ENCODE results near the gene CLCN3. TPM values are rescaled to one million over a fixed set of nuclear protein-coding genes. Genes with fewer than 3 reads are reported as not detected.
"Not testable (repeated sequence)": the region's sequence is repeated elsewhere in the genome, so short reads cannot be mapped to it uniquely, and the experiment has no call there.

CLCN3 gene
- total RNA-seq (2014; rRNA removed; shearing (Covaris generic); ENCODE audit: low replicate concordance): 18.1 and 20.4 TPM in 2 replicates

- in situ Hi-C loops (cut with HindIII; ENCODE audit: low pct_unique_long_range_greater_than_20kb, low sequenced_read_pairs): no loop called here
- DNase-seq (ENCODE audit: low read depth): peak; percentile 99
Observed at GRCh38 chr4:169619958-169620879, at the start of gene CLCN3. CLCN3 (plus strand) TSS chr4:169620578; CDS start chr4:169635929, 15,351 bp downstream.

GRCh38 chr4:169571012-169571411 is 49.4 kb upstream of the CLCN3 start:
- in situ Hi-C loops (cut with HindIII; ENCODE audit: low pct_unique_long_range_greater_than_20kb, low sequenced_read_pairs); DNase-seq (ENCODE audit: low read depth): not testable (repeated sequence)

GRCh38 chr4:169571435-169571834 is 48.9 kb upstream of the CLCN3 start:
- in situ Hi-C loops (cut with HindIII; ENCODE audit: low pct_unique_long_range_greater_than_20kb, low sequenced_read_pairs): no loop called here
- no peak for DNase-seq (ENCODE audit: low read depth)

DNA sequence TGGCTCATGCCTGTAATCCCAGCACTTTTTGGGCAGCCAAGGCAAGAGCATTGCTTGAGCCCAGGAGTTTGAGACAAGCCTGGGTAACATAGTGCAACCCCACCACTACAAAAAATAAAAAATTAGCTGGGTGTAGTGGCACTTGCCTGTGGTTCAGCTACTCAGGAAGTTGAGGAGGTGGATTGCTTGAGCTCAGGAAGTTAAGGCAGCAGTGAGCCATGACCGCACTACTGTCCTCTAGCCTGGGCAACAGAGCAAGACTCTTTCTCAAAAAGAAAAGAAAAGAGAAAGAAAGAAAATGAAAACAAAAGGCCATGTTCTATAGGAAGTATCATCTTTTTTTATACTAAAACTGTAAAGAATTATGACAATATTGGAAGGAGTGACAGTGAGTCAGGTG is 46.5 kb upstream of the CLCN3 start:
- DNase-seq (ENCODE audit: low read depth): no peak
- in situ Hi-C loops (cut with HindIII; ENCODE audit: low pct_unique_long_range_greater_than_20kb, low sequenced_read_pairs): no loop called here

DNA sequence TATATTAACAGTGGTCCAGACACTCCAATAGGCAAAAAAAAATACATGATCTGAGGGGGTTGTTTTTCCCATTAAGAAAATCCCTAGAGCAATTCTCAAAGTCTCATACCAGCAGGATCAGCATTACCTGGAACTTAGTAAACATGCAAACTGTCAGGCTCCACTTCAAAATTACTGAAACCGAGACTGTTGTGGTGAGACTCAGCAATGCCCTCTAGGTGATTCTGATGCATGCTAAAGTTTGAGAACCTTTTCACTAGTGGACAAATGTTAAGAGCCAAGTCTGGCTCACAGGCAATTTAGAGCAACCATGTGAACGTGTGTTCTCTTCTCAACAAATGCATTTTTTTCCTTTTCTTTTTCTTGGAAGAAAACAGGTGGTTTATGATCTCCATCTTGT is 38.2 kb upstream of the CLCN3 start:
- in situ Hi-C loops (cut with HindIII; ENCODE audit: low pct_unique_long_range_greater_than_20kb, low sequenced_read_pairs): no loop called here
- DNase-seq (ENCODE audit: low read depth): no peak

DNA sequence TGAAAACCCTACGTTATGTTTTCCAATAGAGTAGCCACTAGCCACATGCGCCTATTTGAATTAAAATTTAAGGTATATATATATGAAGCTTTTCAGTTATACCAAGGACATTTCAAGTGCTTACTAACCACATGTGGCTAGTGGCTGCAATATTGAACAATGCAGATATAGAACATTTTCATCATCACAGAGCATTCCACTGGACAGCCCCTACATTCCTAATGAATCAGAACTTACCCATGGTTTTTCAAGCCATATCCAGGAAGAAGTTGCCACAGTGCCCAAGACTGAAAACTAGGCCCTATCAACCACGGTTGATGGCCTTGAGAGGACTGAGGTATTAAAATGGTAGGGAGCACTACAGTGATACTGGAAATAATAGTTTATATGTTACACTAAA is 37.7 kb upstream of the CLCN3 start:
- DNase-seq (ENCODE audit: low read depth): no peak
- in situ Hi-C loops (cut with HindIII; ENCODE audit: low pct_unique_long_range_greater_than_20kb, low sequenced_read_pairs): no loop called here

DNA sequence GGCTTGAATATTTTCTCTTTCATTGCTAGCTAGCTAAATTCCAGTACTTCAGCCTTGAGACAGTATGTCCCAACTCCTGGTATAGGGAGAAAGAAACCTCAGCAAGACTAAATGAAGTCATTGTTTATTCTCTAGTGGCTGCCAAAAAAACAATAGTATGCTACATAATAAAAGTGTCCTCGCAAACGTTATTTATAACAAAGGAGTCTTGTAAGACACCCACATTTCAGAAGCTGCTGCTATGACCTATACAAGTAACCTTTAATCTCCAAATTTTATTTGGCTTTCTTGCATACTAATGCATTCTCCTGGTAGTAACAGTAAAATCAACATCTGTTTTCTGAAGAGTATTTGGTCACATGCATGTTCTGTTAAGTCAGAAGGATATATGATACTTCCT is 36.8 kb upstream of the CLCN3 start:
- no peak for DNase-seq (ENCODE audit: low read depth)
- in situ Hi-C loops (cut with HindIII; ENCODE audit: low pct_unique_long_range_greater_than_20kb, low sequenced_read_pairs): no loop called here

- DNase-seq (ENCODE audit: low read depth): no peak
- in situ Hi-C loops (cut with HindIII; ENCODE audit: low pct_unique_long_range_greater_than_20kb, low sequenced_read_pairs): no loop called here
Observed at GRCh38 chr4:169593050-169593560, 27.3 kb upstream of the CLCN3 start.

- no peak for DNase-seq (ENCODE audit: low read depth)
- in situ Hi-C loops (cut with HindIII; ENCODE audit: low pct_unique_long_range_greater_than_20kb, low sequenced_read_pairs): no loop called here
Observed at GRCh38 chr4:169594560-169595195, 25.7 kb upstream of the CLCN3 start.

GRCh38 chr4:169601016-169601771 is 19.2 kb upstream of the CLCN3 start:
- DNase-seq (ENCODE audit: low read depth): no peak
- in situ Hi-C loops (cut with HindIII; ENCODE audit: low pct_unique_long_range_greater_than_20kb, low sequenced_read_pairs): no loop called here

DNA sequence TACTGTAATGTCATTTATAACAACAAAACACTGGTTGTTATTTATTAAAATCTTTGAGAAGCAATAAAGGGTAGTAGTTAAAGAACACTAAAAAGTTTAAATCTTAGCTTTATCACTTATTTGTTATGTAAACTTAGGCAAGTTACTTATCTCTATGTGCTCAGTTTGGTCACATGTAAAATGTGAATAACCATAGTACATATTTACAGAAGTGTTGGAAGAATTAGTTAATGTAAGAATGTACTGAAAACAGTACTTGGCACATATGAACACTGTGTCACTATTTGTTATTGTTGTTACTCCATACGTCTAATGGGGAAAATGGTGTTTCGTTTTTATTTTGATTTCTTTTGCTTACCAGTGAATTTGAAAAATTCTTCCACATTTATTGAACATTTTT is 17.1 kb upstream of the CLCN3 start:
- in situ Hi-C loops (cut with HindIII; ENCODE audit: low pct_unique_long_range_greater_than_20kb, low sequenced_read_pairs): no loop called here
- DNase-seq (ENCODE audit: low read depth): no peak

DNA sequence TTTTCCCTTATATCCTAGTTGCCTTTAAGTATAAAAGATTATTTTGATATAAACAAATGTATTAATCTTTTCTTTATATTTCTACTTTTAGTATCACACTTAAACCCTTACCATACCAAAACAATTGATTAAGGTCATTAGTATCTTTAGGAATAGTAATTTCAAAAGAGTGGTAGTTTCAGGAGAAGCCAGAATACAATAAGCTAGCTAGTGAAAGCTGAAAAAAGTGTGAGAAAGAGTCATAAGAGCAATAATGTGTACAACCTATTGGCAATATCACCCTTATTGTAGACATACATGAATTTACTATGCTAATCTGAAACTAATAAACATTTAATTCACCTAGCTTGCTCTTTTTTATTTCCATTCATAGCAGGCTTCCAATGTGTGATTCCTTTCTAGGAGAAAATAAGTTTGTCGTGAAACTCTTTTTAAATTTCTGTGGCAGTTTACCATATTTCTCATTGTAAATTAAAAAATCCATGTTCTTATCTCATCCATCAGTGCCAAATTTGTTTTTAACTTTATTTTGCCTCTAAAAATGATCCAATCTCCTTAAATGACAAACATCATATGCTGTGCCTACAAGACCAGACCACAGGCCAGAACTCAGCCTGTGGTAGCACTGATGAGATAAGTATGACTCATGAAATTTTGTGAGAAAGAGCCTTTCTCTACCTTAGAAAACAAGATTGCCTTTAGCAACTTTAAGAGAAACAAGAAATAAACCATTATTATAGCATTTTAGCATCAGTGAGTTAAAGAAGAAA is 16.1 kb upstream of the CLCN3 start:
- in situ Hi-C loops (cut with HindIII; ENCODE audit: low pct_unique_long_range_greater_than_20kb, low sequenced_read_pairs): no loop called here
- peak; percentile 50 for DNase-seq (ENCODE audit: low read depth)

DNA sequence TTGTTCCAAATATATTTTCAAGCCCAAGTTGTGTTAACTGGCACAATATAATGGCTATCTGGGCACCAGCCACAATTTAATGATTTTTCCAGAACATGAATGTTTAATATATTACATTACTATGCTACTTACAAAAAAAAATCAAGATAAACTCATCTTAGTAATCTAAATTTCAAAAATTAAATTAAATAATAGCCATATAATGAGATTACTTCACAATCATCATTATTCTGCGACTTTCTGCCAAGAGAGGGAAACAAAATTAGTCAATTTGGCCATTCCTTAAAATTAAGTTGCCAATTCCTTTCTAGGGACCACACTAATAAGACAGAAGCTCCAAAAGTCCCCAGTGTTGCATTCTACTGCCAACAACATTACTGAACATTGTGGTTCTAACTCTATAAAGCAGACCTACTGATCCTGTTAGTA is 15.5 kb upstream of the CLCN3 start:
- in situ Hi-C loops (cut with HindIII; ENCODE audit: low pct_unique_long_range_greater_than_20kb, low sequenced_read_pairs): no loop called here

GRCh38 chr4:169611157-169611556 is 9.2 kb upstream of the CLCN3 start:
- in situ Hi-C loops (cut with HindIII; ENCODE audit: low pct_unique_long_range_greater_than_20kb, low sequenced_read_pairs): no loop called here
- no peak for DNase-seq (ENCODE audit: low read depth)

More for the DNA sequence above, 15.5 kb upstream of the CLCN3 start:
- DNase-seq (ENCODE audit: low read depth): no peak

DNA sequence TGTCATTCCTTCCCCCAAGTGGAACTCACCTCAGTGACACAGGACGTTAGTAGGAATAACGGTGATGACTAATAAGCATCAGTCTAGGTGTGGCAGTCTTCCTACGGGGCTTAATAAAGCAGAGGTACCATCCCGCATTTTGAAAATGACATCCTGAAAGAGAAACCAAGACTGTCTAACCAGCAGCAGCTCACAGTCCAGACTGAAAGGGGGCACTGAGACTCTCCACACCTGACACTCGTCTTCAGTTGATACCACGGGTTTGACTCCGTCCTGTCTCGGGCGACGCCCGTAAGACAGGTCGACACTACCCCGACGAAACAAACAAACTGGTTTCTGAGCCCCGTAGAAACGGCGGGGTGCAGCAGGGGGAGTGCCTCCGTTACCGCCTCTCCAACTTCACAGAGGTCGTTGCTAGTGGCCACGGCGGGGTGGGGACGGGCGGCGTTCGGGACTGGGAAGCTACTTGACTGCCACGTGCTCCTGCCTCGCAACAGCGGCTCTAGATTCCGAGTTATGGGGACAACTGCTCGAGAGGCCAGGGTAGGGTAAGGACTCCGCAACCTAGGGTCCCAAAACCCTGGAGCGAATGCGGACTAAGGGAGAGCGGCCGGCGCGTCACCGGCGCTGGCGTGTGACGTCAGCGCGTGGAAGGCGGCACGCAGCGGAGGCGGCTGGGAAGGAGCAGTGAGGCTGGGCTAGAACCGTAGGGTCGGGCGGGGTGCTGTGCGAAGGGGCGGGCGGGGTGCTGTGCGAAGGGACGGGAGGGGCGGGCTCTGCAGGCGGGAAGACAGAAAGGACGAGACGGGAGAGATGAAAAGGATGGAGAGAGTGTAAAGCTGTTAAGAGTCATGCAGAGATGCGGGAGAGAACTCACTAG is 8.1 kb upstream of the CLCN3 start, which contains the start of gene NEK1:
NEK1 (minus strand) TSS at position 593 of the 880 bp plus-strand sequence. CDS start 9,953 bp downstream, outside the sequence.
- DNase-seq (ENCODE audit: low read depth): peak; percentile 80
- in situ Hi-C loops (cut with HindIII; ENCODE audit: low pct_unique_long_range_greater_than_20kb, low sequenced_read_pairs): no loop called here

DNA sequence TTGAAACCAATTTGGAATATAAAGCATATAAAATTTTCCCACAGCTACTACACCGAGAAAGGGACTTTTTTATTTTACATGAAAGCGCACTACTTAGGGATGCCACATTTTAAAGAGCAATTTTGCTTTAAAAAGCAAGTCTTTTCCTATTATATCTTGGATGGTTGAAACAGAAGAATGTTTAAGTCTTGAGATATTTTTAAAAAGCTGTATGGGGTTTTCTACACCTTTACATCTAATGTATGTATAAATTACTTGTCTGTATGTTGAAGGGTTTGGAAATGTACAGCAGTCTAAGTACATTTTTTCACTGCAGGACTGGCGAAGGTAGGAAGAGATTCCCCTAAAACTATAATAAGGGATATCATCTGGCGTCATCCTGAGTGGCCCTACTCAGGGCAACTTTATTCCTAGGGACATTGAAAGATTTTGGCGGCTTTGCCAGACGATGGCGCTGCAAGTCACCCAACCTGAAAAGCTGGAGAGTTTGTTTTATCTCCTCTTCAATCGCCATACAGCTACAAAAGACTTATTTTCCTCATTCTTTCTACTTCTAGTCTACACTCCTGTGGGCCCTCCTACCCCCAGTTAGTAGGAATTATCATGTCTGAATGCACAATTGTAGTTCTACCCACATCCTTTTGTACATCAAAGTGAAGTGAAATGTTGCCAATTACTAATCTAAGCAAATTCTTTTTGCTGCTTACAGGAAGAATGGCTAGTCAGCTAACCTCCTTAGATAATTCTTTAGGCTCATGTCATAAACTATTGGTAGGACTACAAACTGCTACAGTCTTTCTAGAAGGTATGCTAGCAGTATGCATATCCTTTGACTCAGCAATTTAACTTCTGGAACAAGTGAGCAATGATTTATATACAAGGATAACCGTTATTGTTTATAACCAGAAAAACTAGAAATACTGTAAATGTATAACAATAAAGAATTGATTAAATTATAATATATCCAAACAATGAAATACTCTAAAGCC is 7.2 kb upstream of the CLCN3 start:
- DNase-seq (ENCODE audit: low read depth): peak; percentile 70
- in situ Hi-C loops (cut with HindIII; ENCODE audit: low pct_unique_long_range_greater_than_20kb, low sequenced_read_pairs): no loop called here

Measured in Caki2 (cell line).